HepG2 (cell line): Measurements from ENCODE around the gene MDP1. TPM values are rescaled to one million over a fixed set of nuclear protein-coding genes. Genes with fewer than 3 reads are reported as not detected.

Experiments
- ATAC-seq: fragments of 200-7000 bp; cut with Tn5 transposase; 3 replicates; pipeline ENCODE4 v1.9.1; 2020; ENCODE audit warnings: mild to moderate bottlenecking, moderate library complexity
- BruUV-seq: library from RNA; stranded (reverse); fragments of 400-500 nt; replicated peaks from 2 replicates; lab custom pipeline; 2021; lab: Mats Ljungman, UMichigan
- CTCF ChIA-PET: fragments of 300-600 bp; formaldehyde crosslinking; extraction: SDS; loops from one replicate; lab custom pipeline; 2021; ENCODE audit warnings: low total read pairs, inconsistent platforms, low intra/inter-chr PET ratio; lab: Yijun Ruan, JAX
- POLR2A ChIA-PET: fragments of 350-600 bp; sonication (Branson Sonifier 250); formaldehyde crosslinking; loops from one replicate; lab custom pipeline; 2020; ENCODE audit warnings: antibody characterized with exemption, inconsistent platforms; lab: Yijun Ruan, JAX
- DNase-seq: peaks from one replicate; pipeline ENCODE4 v3.0.0-alpha.2; 2015; ENCODE audit warnings: low spot score
- FAIRE-seq: peaks from 3 replicates; lab custom pipeline; 2011; peaks lifted over from hg19 to GRCh38; lab: Jason Lieb, UNC
- H2AFZ ChIP-seq: one replicate; pipeline ENCODE4 v1.6.1; 2011; ENCODE audit warnings: low read length, inconsistent platforms
- H3K27ac ChIP-seq: fragments of 300-600 bp; 3 replicates; pipeline ENCODE4 v1.8.0; 2011; ENCODE audit warnings: mixed run types, mild to moderate bottlenecking, mixed read lengths, low read length, inconsistent platforms; ENCODE audit not compliant: insufficient read depth; ENCODE audit errors: extremely low read length
- H3K27me3 ChIP-seq, 2 experiments: fragments of 200-600 bp in 1 of 2; 2 replicates in 1 of 2; 3 replicates in 1 of 2; pipeline versions ENCODE4 v1.6.0 to v1.8.0; 2011; ENCODE audit warnings: low read length in 2 of 2, mild to moderate bottlenecking in 2 of 2, moderate library complexity in 2 of 2, inconsistent platforms in 1 of 2; ENCODE audit not compliant: insufficient read depth in 2 of 2, control insufficient read depth in 1 of 2
- H3K36me3 ChIP-seq, 2 experiments: fragments of 200-600 bp in 1 of 2; replicated peaks in 1 of 2; 2 replicates in 1 of 2; 3 replicates in 1 of 2; pipeline versions ENCODE4 v1.5.1 to v1.8.0; 2011; ENCODE audit warnings: low read length in 2 of 2, inconsistent platforms in 1 of 2; ENCODE audit not compliant: insufficient read depth in 2 of 2, control insufficient read depth in 1 of 2
- H3K4me1 ChIP-seq: 2 replicates; pipeline ENCODE4 v1.5.1; 2012; ENCODE audit warnings: low read length, inconsistent platforms; ENCODE audit not compliant: insufficient read depth
- H3K4me2 ChIP-seq: 2 replicates; pipeline ENCODE4 v1.6.0; 2011; ENCODE audit warnings: low read depth, low read length, inconsistent platforms
- H3K4me3 ChIP-seq, 3 experiments: fragments of 200-600 bp in 1 of 3; sonication (generic), shearing (Covaris generic) in 1 of 3; replicated peaks in 1 of 3; 2 replicates each; pipeline ENCODE4 v1.5.1; 2011 to 2016; ENCODE audit warnings: low read length in 3 of 3, inconsistent platforms in 2 of 3, low read depth in 2 of 3, mild to moderate bottlenecking in 2 of 3, control low read depth in 1 of 3, mixed read lengths in 1 of 3; ENCODE audit not compliant: insufficient read depth in 1 of 3
- H3K79me2 ChIP-seq: one replicate; pipeline ENCODE4 v1.6.1; 2011; ENCODE audit warnings: low read length, inconsistent platforms; ENCODE audit not compliant: insufficient read depth
- H3K9ac ChIP-seq: 2 replicates; pipeline ENCODE4 v1.6.0; 2011; ENCODE audit warnings: mild to moderate bottlenecking, low read depth, low read length, inconsistent platforms; ENCODE audit not compliant: insufficient read depth
- H3K9me3 ChIP-seq: 2 replicates; pipeline ENCODE4 v1.5.1; 2012; ENCODE audit warnings: mild to moderate bottlenecking, low read length
- H4K20me1 ChIP-seq: 2 replicates; pipeline ENCODE4 v1.6.0; 2011; ENCODE audit warnings: inconsistent platforms, mild to moderate bottlenecking, low read length, moderate library complexity; ENCODE audit not compliant: insufficient read depth
- AGO2 ChIP-seq: fragments of 200-400 bp; formaldehyde crosslinking; optimal IDR thresholded peaks from 2 replicates; pipeline ENCODE3; 2017; ENCODE audit warnings: mild to moderate bottlenecking, low read depth, low read length, moderate library complexity
- ATRX ChIP-seq: sonication (generic); formaldehyde crosslinking; IDR thresholded peaks from 2 replicates; pipeline ENCODE4 v1.4.0; 2020; ENCODE audit warnings: missing genetic modification reagents, borderline replicate concordance
- EEA1 ChIP-seq: sonication (generic); formaldehyde crosslinking; IDR thresholded peaks from 2 replicates; pipeline ENCODE4 v1.5.1; 2020; ENCODE audit warnings: mild to moderate bottlenecking, missing genetic modification reagents, borderline replicate concordance
- EED ChIP-seq: sonication (generic); formaldehyde crosslinking; IDR thresholded peaks from 2 replicates; pipeline ENCODE4 v1.5.0; 2020; ENCODE audit warnings: mild to moderate bottlenecking, missing genetic modification reagents
- HOXD1 ChIP-seq: sonication (generic); formaldehyde crosslinking; IDR thresholded peaks from 2 replicates; pipeline ENCODE4 v1.5.0; 2020; ENCODE audit warnings: missing genetic modification reagents
- IKZF1 ChIP-seq: fragments of 450-650 bp; IDR thresholded peaks from 2 replicates; pipeline ENCODE4 v1.7.1; 2016
- KDM5A ChIP-seq: fragments of 200-600 bp; sonication (generic); IDR thresholded peaks from 2 replicates; pipeline ENCODE4 v1.7.0; 2018; ENCODE audit warnings: antibody characterized with exemption, mild to moderate bottlenecking, low read length, borderline replicate concordance
- MXD3 ChIP-seq: IDR thresholded peaks from 2 replicates; pipeline ENCODE4 v1.6.1; 2016; ENCODE audit warnings: mild to moderate bottlenecking, missing biosample characterization, missing genetic modification reagents
- NFAT5 ChIP-seq: sonication (generic); formaldehyde crosslinking; IDR thresholded peaks from 2 replicates; pipeline ENCODE4 v1.4.0; 2020; ENCODE audit warnings: missing genetic modification reagents
- TCF7L2 ChIP-seq: IDR thresholded peaks from 2 replicates; pipeline ENCODE4 v1.6.1; 2011; ENCODE audit warnings: mild to moderate bottlenecking, low read depth, low read length, moderate library complexity
- ZNF17 ChIP-seq: sonication (generic); formaldehyde crosslinking; IDR thresholded peaks from 2 replicates; pipeline ENCODE4 v1.5.0; 2020; ENCODE audit warnings: mild to moderate bottlenecking, missing genetic modification reagents
- ZNF556 ChIP-seq: sonication (generic); formaldehyde crosslinking; IDR thresholded peaks from 2 replicates; pipeline ENCODE4 v1.4.0; 2020; ENCODE audit warnings: mild to moderate bottlenecking, missing genetic modification reagents, borderline replicate concordance
- ZNF574 ChIP-seq: sonication (generic); formaldehyde crosslinking; IDR thresholded peaks from 2 replicates; pipeline ENCODE4 v1.4.0; 2020; ENCODE audit warnings: missing genetic modification reagents
- ZNF644 ChIP-seq: IDR thresholded peaks from 2 replicates; pipeline ENCODE4 v1.6.1; 2016; ENCODE audit warnings: low read depth
- ZNF883 ChIP-seq: sonication (generic); formaldehyde crosslinking; IDR thresholded peaks from 2 replicates; pipeline ENCODE4 v1.5.1; 2020; ENCODE audit warnings: mild to moderate bottlenecking, missing genetic modification reagents; ENCODE audit errors: not compliant biosample characterization
- WGBS: methylation state at CpG from one replicate; pipeline ENCODE4 v1.1.6; 2017; ENCODE audit warnings: low lambda C conversion rate; 5-methylcytosine and 5-hydroxymethylcytosine counted together
- in situ Hi-C: cut with HindIII; loops from 2 replicates; pipeline ENCODE4 v1.10.0; 2017; ENCODE audit warnings: low pct_unique_long_range_greater_than_20kb; ENCODE audit not compliant: extremely low pct_ligation_motif_present
- intact Hi-C: fragments of 100-400 bp; cut with micrococcal nuclease; formaldehyde crosslinking; loops from one replicate; pipeline ENCODE4 v1.10.0; 2022; ENCODE audit not compliant: unreplicated experiment
- polyA plus RNA-seq, 8 experiments: library from polyadenylated mRNA; depleted of rRNA in 3 of 8; stranded (reverse) in 7 of 8; unstranded in 1 of 8; fragments of >200 nt; fragmentation: Illumina TruSeq in 4 of 8; extraction: Trizol in 4 of 8; gene quantifications; 2 replicates each; pipeline versions ENCODE4 v1.2.1 to v1.2.3, GENCODE V29; 2011 to 2016; ENCODE audit warnings: low read depth in 4 of 8, missing spikeins in 1 of 8, mixed read lengths in 1 of 8; ENCODE audit not compliant: insufficient read depth in 1 of 8
- total RNA-seq, 5 experiments: library from RNA; depleted of rRNA; stranded (reverse); fragments of >200 nt; fragmentation: Illumina TruSeq; extraction: Trizol; gene quantifications; 2 replicates each; pipeline ENCODE4 v1.2.3, GENCODE V29; 2016; ENCODE audit warnings: low read depth in 1 of 5

The MDP1 gene
- total and polyA plus RNA-seq, 2 of the 13 experiments (the other 11 are each of a cell fraction or from before 2014, with no cell fraction given), result 44.1 to 48.7 TPM

GRCh38 chr14:24262821-24263733 is 47.2 kb upstream of the MDP1 start, which contains the start of gene TGM1:
TSS of gene TGM1 (minus strand) at chr14:24263177. CDS start at chr14:24262352, 825 bp downstream.
- in situ Hi-C loops, result no loop called here
- ATAC-seq (peak; percentile 1), DNase-seq (no peak), FAIRE-seq (no peak)
- no peaks in the 10 kb centered on the region for H3K9me3 ChIP-seq
- no peaks in the 10 kb centered on the region for H3K79me2 ChIP-seq
- H3K4me1 ChIP-seq, result peaks cover 13% of the 10 kb centered on the region
- no peak within 1 kb of the TSS for H3K4me2 ChIP-seq
- WGBS, result 83% methylated on average over 14 of the region's 14 CpGs
- ChIA-PET POLR2A (interaction anchor here (1.0 to 16.5 kb wide), 5 partner anchors 7 to 44 kb away, joined by 3 to 435 read pairs (median 23); partner anchors contain the start of genes CIDEB, DHRS1, NOP9 and RABGGTA), CTCF (no interaction called here)
- BruUV-seq, result no TSS peak
- no peaks in the 10 kb centered on the region for H4K20me1 ChIP-seq
- no peak within 1 kb of the TSS for H3K27ac ChIP-seq
- peak within 1 kb of the TSS; percentile 5; the same call in 1 of the 2 replicates for H3K9ac ChIP-seq
- no peak within 1 kb of the TSS for H3K4me3 ChIP-seq
- no peak within 1 kb of the TSS for H2AFZ ChIP-seq
- no peaks in the 10 kb centered on the region for H3K27me3 ChIP-seq
- intact Hi-C loops, result no loop called here
- peaks cover 19 to 28% of the 10 kb centered on the region in 2 experiments; a peak in 4 of 5 replicates for H3K36me3 ChIP-seq
- TF ChIP-seq ZNF556 (no peak), AGO2 (peak; percentile 51), MXD3 (0 out of 2 replicates have a peak, but pooled peaks have one; percentile 23), ZNF574 (CRISPR knock-in tag) (no peak), TCF7L2 (no peak), ZNF883 (peak; percentile 62), HOXD1 (CRISPR knock-in tag) (no peak), IKZF1 (0 out of 2 replicates have a peak, but pooled peaks have one; percentile 43), NFAT5 (CRISPR knock-in tag) (no peak), EED (0 out of 2 replicates have a peak, but pooled peaks have one; percentile 34), ZNF17 (CRISPR knock-in tag) (no peak), ATRX (CRISPR knock-in tag) (no peak), KDM5A (no peak), EEA1 (0 out of 2 replicates have a peak, but pooled peaks have one; percentile 67), ZNF644 (CRISPR knock-in tag) (no peak)
